ENCODE measurements around the gene LRRC23. TPM values are rescaled to one million over a fixed set of nuclear protein-coding genes. Genes with fewer than 3 reads are reported as not detected.

The LRRC23 gene
- total RNA-seq, 1 donor from 2014 or later = 10.1 TPM

DNA sequence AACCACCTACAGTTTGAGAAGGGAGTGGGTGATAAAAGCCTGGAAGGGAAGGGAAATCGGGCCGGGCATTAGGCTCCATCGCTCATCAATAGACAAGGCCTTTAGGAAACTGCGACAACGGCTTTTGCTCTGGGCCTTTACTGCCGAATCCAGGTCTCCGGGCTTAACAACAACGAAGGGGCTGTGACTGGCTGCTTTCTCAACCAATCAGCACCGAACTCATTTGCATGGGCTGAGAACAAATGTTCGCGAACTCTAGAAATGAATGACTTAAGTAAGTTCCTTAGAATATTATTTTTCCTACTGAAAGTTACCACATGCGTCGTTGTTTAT lies 38.7 kb downstream of the LRRC23 start:
- H3K36me3 Mint-ChIP-seq = peaks cover 17% of the 10 kb centered on the region
- H3K4me1 Mint-ChIP-seq (ENCODE audit: unreplicated experiment) = peaks cover 8% of the 10 kb centered on the region
- TF ChIP-seq CTCF (conservative IDR thresholded peaks at IDR 0.05) = no peak
- H3K9me3 Mint-ChIP-seq = no peaks in the 10 kb centered on the region
- peak overlapping the region; percentile 99 for H3K27ac Mint-ChIP-seq
- DNase-seq (ENCODE audit: extremely low spot score, unreplicated experiment) = no peak
- H3K27me3 Mint-ChIP-seq = peaks cover 9% of the 10 kb centered on the region
- peak overlapping the region; percentile 98 for H3K4me3 Mint-ChIP-seq

GRCh38 chr12:6943722-6944380 lies 39.2 kb downstream of the LRRC23 start, which contains the start of the genes C12orf57 and RNU7-1:
C12orf57 (plus strand) TSS chr12:6944022; CDS start chr12:6944122, 100 bp downstream.
RNU7-1 (plus strand) TSS chr12:6943816.
- DNase-seq (ENCODE audit: extremely low spot score, unreplicated experiment) = no peak
- Mint-ChIP-seq H3K9me3 (no peaks in the 10 kb centered on the region), H3K4me3 (peak within 1 kb of the TSS; percentile 98), H3K27ac (peak within 1 kb of the TSS; percentile 99), H3K27me3 (peaks cover 9% of the 10 kb centered on the region), H3K4me1 (ENCODE audit: unreplicated experiment) (peaks cover 8% of the 10 kb centered on the region), H3K36me3 (peaks cover 17% of the 10 kb centered on the region)
- no peak for TF ChIP-seq CTCF (conservative IDR thresholded peaks at IDR 0.05)

GRCh38 chr12:6944381-6945186 lies 40.0 kb downstream of the LRRC23 start:
- DNase-seq (ENCODE audit: extremely low spot score, unreplicated experiment) = peak; percentile 92
- peak; percentile 87 for TF ChIP-seq CTCF (conservative IDR thresholded peaks at IDR 0.05)
- Mint-ChIP-seq H3K4me1 (ENCODE audit: unreplicated experiment) (peaks cover 3% of the 10 kb centered on the region), H3K4me3 (peak overlapping the region; percentile 98), H3K36me3 (peaks cover 16% of the 10 kb centered on the region), H3K27ac (peak overlapping the region; percentile 99), H3K27me3 (peaks cover 9% of the 10 kb centered on the region), H3K9me3 (no peaks in the 10 kb centered on the region)

DNA sequence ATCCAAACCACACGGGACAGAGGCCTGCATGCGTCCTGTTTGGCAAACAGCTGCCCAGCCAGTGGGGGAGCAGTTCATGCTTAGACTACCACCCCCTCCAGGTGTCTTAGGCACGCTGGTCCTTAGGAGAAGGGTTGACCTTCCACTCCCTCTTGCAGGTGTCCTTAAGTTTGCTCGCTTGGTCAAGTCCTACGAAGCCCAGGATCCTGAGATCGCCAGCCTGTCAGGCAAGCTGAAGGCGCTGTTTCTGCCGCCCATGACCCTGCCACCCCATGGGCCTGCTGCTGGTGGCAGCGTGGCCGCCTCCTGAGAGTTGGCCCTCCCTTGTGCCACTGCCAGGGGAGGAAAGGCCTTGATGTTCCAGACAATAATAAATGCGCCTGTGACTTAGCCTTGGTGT lies 41.0 kb downstream of the LRRC23 start:
- Mint-ChIP-seq H3K4me3 (peak overlapping the region; percentile 98), H3K27ac (peak overlapping the region; percentile 99), H3K9me3 (no peaks in the 10 kb centered on the region), H3K4me1 (ENCODE audit: unreplicated experiment) (peaks cover under 1% of the 10 kb centered on the region), H3K36me3 (peaks cover 13% of the 10 kb centered on the region), H3K27me3 (peaks cover 9% of the 10 kb centered on the region)
- TF ChIP-seq CTCF (conservative IDR thresholded peaks at IDR 0.05) = no peak
- no peak for DNase-seq (ENCODE audit: extremely low spot score, unreplicated experiment)

GRCh38 chr12:6946033-6946919 lies 41.7 kb downstream of the LRRC23 start:
- H3K9me3 Mint-ChIP-seq = no peaks in the 10 kb centered on the region
- no peaks in the 10 kb centered on the region for H3K4me1 Mint-ChIP-seq (ENCODE audit: unreplicated experiment)
- H3K27me3 Mint-ChIP-seq = peaks cover 9% of the 10 kb centered on the region
- H3K4me3 Mint-ChIP-seq = peak overlapping the region; percentile 84
- TF ChIP-seq CTCF (conservative IDR thresholded peaks at IDR 0.05) = no peak
- peak overlapping the region; percentile 99 for H3K27ac Mint-ChIP-seq
- peak; percentile 88 for DNase-seq (ENCODE audit: extremely low spot score, unreplicated experiment)
- peaks cover 10% of the 10 kb centered on the region for H3K36me3 Mint-ChIP-seq
